ENCODE measurements around the gene UTP11.
A peak's percentile ranks its signal among the peaks of the same experiment; 100 is the strongest.
"Not testable (repeated sequence)": the region's sequence is repeated elsewhere in the genome, so short reads cannot be mapped to it uniquely, and the experiment has no call there.

UTP11 gene

GRCh38 chr1:38012363-38013226 lies at the start of gene UTP11:
Gene UTP11 (plus strand): TSS chr1:38012734. CDS start chr1:38012803, 69 bp downstream.
- DNase-seq (ENCODE audit: low read depth), result peak; percentile 99

GRCh38 chr1:37964106-37964505 lies 48.4 kb upstream of the UTP11 start:
- DNase-seq (ENCODE audit: low read depth), result not testable (repeated sequence)

- DNase-seq (ENCODE audit: low read depth), result no peak
Observed at GRCh38 chr1:37965301-37965700, 47.2 kb upstream of the UTP11 start.

GRCh38 chr1:37973684-37974083 lies 38.9 kb upstream of the UTP11 start:
- DNase-seq (ENCODE audit: low read depth), result not testable (repeated sequence)

- no peak for DNase-seq (ENCODE audit: low read depth)
Observed at GRCh38 chr1:37974567-37974966, 38.0 kb upstream of the UTP11 start.

- DNase-seq (ENCODE audit: low read depth), result peak; percentile 56
Observed at GRCh38 chr1:37975083-37975482, 37.5 kb upstream of the UTP11 start.

- DNase-seq (ENCODE audit: low read depth), result no peak
Observed at GRCh38 chr1:37978541-37978940, 34.0 kb upstream of the UTP11 start.

- DNase-seq (ENCODE audit: low read depth), result no peak
Observed at GRCh38 chr1:37983546-37983945, 29.0 kb upstream of the UTP11 start.

- no peak for DNase-seq (ENCODE audit: low read depth)
Observed at GRCh38 chr1:37987679-37988078, 24.9 kb upstream of the UTP11 start.

GRCh38 chr1:37989361-37989930 lies 23.1 kb upstream of the UTP11 start:
- peak; percentile 11 for DNase-seq (ENCODE audit: low read depth)

GRCh38 chr1:37994886-37995566 lies 17.5 kb upstream of the UTP11 start:
- DNase-seq (ENCODE audit: low read depth), result no peak

- peak; percentile 95 for DNase-seq (ENCODE audit: low read depth)
Observed at GRCh38 chr1:37995751-37996345, 16.7 kb upstream of the UTP11 start.

- DNase-seq (ENCODE audit: low read depth), result no peak
Observed at GRCh38 chr1:37997256-37998088, 15.1 kb upstream of the UTP11 start.

GRCh38 chr1:37998089-37998808 lies 14.3 kb upstream of the UTP11 start:
- DNase-seq (ENCODE audit: low read depth), result no peak

- DNase-seq (ENCODE audit: low read depth), result no peak
Observed at GRCh38 chr1:37998913-37999429, 13.6 kb upstream of the UTP11 start.

GRCh38 chr1:37999430-38000232 lies 12.9 kb upstream of the UTP11 start:
- peak; percentile 26 for DNase-seq (ENCODE audit: low read depth)

- no peak for DNase-seq (ENCODE audit: low read depth)
Observed at GRCh38 chr1:38000233-38000528, 12.4 kb upstream of the UTP11 start.

- peak; percentile 63 for DNase-seq (ENCODE audit: low read depth)
Observed at GRCh38 chr1:38000529-38001455, 11.7 kb upstream of the UTP11 start.

Measured in fibroblast of gingiva (primary cell).